SK-N-SH (cell line): ENCODE results near the gene WHRN. TPM values are rescaled to one million over a fixed set of nuclear protein-coding genes. Genes with fewer than 3 reads are reported as not detected.

Experiments
- CTCF ChIA-PET: fragments of 300-600, 350-600 bp; formaldehyde crosslinking; extraction: SDS; loops from one replicate; lab custom pipeline; 2021; lab: Yijun Ruan, JAX
- POLR2A ChIA-PET: fragments of 350-600 bp; sonication (Branson Sonifier 250); formaldehyde crosslinking; extraction: SDS; loops from one replicate; lab custom pipeline; 2020; ENCODE audit warnings: antibody characterized with exemption, inconsistent platforms; lab: Yijun Ruan, JAX
- DNase-seq: peaks from one replicate; pipeline ENCODE4 v3.0.0; 2012
- H2AFZ ChIP-seq: fragments of 200-600 bp; sonication (generic); 2 replicates; pipeline ENCODE4 v1.8.1; 2016; ENCODE audit warnings: antibody characterized with exemption, mild to moderate bottlenecking, low read depth
- H3F3A ChIP-seq: fragments of 200-600 bp; sonication (generic); replicated peaks from 2 replicates; pipeline ENCODE3; 2016; ENCODE audit warnings: antibody characterized with exemption, mild to moderate bottlenecking; ENCODE audit not compliant: insufficient read depth
- H3K27ac ChIP-seq, 2 experiments: fragments of 200-500 bp in 1 of 2; fragments of 200-600 bp in 1 of 2; sonication (Bioruptor generic) in 1 of 2; sonication (generic), shearing (Covaris generic) in 1 of 2; 2 replicates each; pipeline versions ENCODE4 v1.5.1 to v1.6.1; 2014 to 2016; ENCODE audit warnings: low read depth in 2 of 2, inconsistent platforms in 1 of 2, low read length in 1 of 2, mild to moderate bottlenecking in 1 of 2, mixed read lengths in 1 of 2
- H3K27me3 ChIP-seq: fragments of 200-600 bp; sonication (generic), shearing (Covaris generic); 2 replicates; pipeline ENCODE4 v1.6.1; 2016; ENCODE audit warnings: mixed run types; ENCODE audit not compliant: insufficient read depth
- H3K36me3 ChIP-seq, 2 experiments: fragments of 200-500 bp in 1 of 2; fragments of 200-600 bp in 1 of 2; sonication (Bioruptor generic) in 1 of 2; sonication (generic) in 1 of 2; replicated peaks in 1 of 2; 2 replicates each; pipeline versions ENCODE3 to v1.5.1; 2014 to 2016; ENCODE audit warnings: low read length in 1 of 2, mild to moderate bottlenecking in 1 of 2; ENCODE audit not compliant: insufficient read depth in 2 of 2, control insufficient read depth in 1 of 2
- H3K4me1 ChIP-seq, 2 experiments: fragments of 200-500 bp in 1 of 2; fragments of 200-600 bp in 1 of 2; sonication (Bioruptor generic) in 1 of 2; sonication (generic), shearing (Covaris generic) in 1 of 2; 2 replicates each; pipeline versions ENCODE4 v1.5.1 to v1.6.1; 2014 to 2016; ENCODE audit warnings: low read depth in 1 of 2, low read length in 1 of 2, mixed run types in 1 of 2; ENCODE audit not compliant: insufficient read depth in 2 of 2, control insufficient read depth in 1 of 2
- H3K4me2 ChIP-seq: fragments of 200-600 bp; sonication (generic), shearing (Covaris generic); 2 replicates; pipeline ENCODE4 v1.6.1; 2017; ENCODE audit warnings: mixed run types
- H3K4me3 ChIP-seq, 2 experiments: fragments of 200-500 bp in 1 of 2; fragments of 200-600 bp in 1 of 2; sonication (Bioruptor generic) in 1 of 2; sonication (generic), shearing (Covaris generic) in 1 of 2; 2 replicates each; pipeline versions ENCODE4 v1.5.1 to v1.8.1; 2014 to 2016; ENCODE audit warnings: low read depth in 2 of 2, inconsistent platforms in 1 of 2, low read length in 1 of 2, mild to moderate bottlenecking in 1 of 2, mixed read lengths in 1 of 2, moderate library complexity in 1 of 2
- H3K79me2 ChIP-seq: fragments of 200-600 bp; sonication (generic); 2 replicates; pipeline ENCODE4 v1.8.1; 2017; ENCODE audit warnings: mild to moderate bottlenecking; ENCODE audit not compliant: insufficient read depth
- H3K9ac ChIP-seq: fragments of 200-600 bp; sonication (generic); 2 replicates; pipeline ENCODE4 v1.6.1; 2017; ENCODE audit warnings: mixed run types
- H3K9me2 ChIP-seq: fragments of 200-600 bp; sonication (generic); 2 replicates; pipeline ENCODE4 v1.6.1; 2017; ENCODE audit warnings: mixed run types
- H3K9me3 ChIP-seq: fragments of 200-600 bp; sonication (generic); 2 replicates; pipeline ENCODE4 v1.6.1; 2017; ENCODE audit warnings: mixed run types, mild to moderate bottlenecking, moderate library complexity
- H4K20me1 ChIP-seq: fragments of 200-600 bp; sonication (generic); 2 replicates; pipeline ENCODE4 v1.6.1; 2017; ENCODE audit warnings: mild to moderate bottlenecking, mixed run types; ENCODE audit not compliant: insufficient read depth
- FOXJ3 ChIP-seq: sonication (generic); formaldehyde crosslinking; IDR thresholded peaks from 2 replicates; pipeline ENCODE4 v1.5.1; 2020; ENCODE audit warnings: mild to moderate bottlenecking, missing genetic modification reagents
- GABPA ChIP-seq: IDR thresholded peaks from 2 replicates; pipeline ENCODE4 v1.4.0; 2012; ENCODE audit warnings: low read depth, mild to moderate bottlenecking
- GATA2 ChIP-seq: sonication (generic); formaldehyde crosslinking; IDR thresholded peaks from 2 replicates; pipeline ENCODE4 v1.5.0; 2020; ENCODE audit warnings: mild to moderate bottlenecking, missing genetic modification reagents
- NRF1 ChIP-seq: IDR thresholded peaks from 2 replicates; pipeline ENCODE4 v1.6.1; 2012; ENCODE audit warnings: low read depth, mild to moderate bottlenecking, low read length
- TAF1 ChIP-seq: IDR thresholded peaks from 2 replicates; pipeline ENCODE4 v1.6.1; 2012; ENCODE audit warnings: low read depth, mild to moderate bottlenecking, low read length, moderate library complexity, borderline replicate concordance
- TCF12 ChIP-seq: IDR thresholded peaks from 2 replicates; pipeline ENCODE4 v1.4.0; 2012
- WGBS: methylation state at CpG from one replicate; pipeline ENCODE4 v1.1.6; 2017; ENCODE audit warnings: low lambda C conversion rate; 5-methylcytosine and 5-hydroxymethylcytosine counted together
- polyA plus RNA-seq, 3 experiments: library from polyadenylated mRNA; depleted of rRNA; stranded (reverse); fragments of >200 nt; gene quantifications; 2 replicates each; pipeline ENCODE4 v1.2.3, GENCODE V29; 2012
- TF ChIP-seq, protein P1 (sequence below): IDR thresholded peaks from 2 replicates; pipeline ENCODE4 v1.4.0; 2012; ENCODE audit warnings: low read depth, borderline replicate concordance
- TF ChIP-seq, protein P2 (sequence below): IDR thresholded peaks from 2 replicates; pipeline ENCODE4 v1.4.0; 2012; ENCODE audit warnings: low read depth
- TF ChIP-seq, protein P3 (sequence below): fragments of 150-350 bp; IDR thresholded peaks from 2 replicates; pipeline ENCODE4 v1.6.1; 2017; ENCODE audit warnings: antibody characterized with exemption, low read length, low read depth, borderline replicate concordance
- TF ChIP-seq, protein P4 (sequence below): IDR thresholded peaks from 2 replicates; pipeline ENCODE4; 2012
- TF ChIP-seq, protein P5 (sequence below): fragments of 150-350 bp; IDR thresholded peaks from 2 replicates; pipeline ENCODE4 v1.6.1; 2016; ENCODE audit warnings: mild to moderate bottlenecking, low read depth, low read length
- TF ChIP-seq, protein P6 (sequence below): fragments of 200-600 bp; sonication (generic); IDR thresholded peaks from 2 replicates; pipeline ENCODE4 v1.6.1; 2017; ENCODE audit warnings: antibody characterized with exemption, mild to moderate bottlenecking, moderate library complexity

WHRN gene
- polyA plus RNA-seq, 1 of the 3 experiments (the other 2 are of a cell fraction) = 4.6 TPM

DNA sequence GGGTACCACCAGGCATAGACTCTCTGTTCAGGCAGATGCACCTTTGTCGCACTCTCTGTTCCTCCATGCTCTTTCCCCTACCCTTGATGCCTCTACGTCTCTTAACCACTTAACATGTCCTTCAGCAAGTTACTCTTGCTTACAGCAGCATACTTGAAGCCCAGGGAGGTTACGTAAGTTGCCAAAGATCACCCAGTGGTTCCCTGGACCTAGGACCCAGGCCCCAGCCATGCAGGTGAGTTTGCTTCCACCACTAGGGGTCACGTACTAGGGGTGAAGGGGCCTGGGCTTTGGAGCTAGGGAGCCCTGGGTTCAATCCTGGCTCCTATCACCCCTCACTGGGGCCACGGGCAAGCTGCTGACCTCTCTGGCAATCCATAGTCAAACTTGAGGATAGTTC, 126.4 kb downstream of the WHRN start (continued):
- TF ChIP-seq, protein P1, sequence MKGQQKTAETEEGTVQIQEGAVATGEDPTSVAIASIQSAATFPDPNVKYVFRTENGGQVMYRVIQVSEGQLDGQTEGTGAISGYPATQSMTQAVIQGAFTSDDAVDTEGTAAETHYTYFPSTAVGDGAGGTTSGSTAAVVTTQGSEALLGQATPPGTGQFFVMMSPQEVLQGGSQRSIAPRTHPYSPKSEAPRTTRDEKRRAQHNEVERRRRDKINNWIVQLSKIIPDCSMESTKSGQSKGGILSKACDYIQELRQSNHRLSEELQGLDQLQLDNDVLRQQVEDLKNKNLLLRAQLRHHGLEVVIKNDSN = no peak
- TF ChIP-seq, protein P2, sequence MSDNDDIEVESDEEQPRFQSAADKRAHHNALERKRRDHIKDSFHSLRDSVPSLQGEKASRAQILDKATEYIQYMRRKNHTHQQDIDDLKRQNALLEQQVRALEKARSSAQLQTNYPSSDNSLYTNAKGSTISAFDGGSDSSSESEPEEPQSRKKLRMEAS = no peak
- TF ChIP-seq, protein P3, sequence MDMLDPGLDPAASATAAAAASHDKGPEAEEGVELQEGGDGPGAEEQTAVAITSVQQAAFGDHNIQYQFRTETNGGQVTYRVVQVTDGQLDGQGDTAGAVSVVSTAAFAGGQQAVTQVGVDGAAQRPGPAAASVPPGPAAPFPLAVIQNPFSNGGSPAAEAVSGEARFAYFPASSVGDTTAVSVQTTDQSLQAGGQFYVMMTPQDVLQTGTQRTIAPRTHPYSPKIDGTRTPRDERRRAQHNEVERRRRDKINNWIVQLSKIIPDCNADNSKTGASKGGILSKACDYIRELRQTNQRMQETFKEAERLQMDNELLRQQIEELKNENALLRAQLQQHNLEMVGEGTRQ = no peak
- TF ChIP-seq TCF12 (no peak), FOXJ3 (CRISPR knock-in tag) (no peak), NRF1 (no peak)
- TF ChIP-seq, protein P4, sequence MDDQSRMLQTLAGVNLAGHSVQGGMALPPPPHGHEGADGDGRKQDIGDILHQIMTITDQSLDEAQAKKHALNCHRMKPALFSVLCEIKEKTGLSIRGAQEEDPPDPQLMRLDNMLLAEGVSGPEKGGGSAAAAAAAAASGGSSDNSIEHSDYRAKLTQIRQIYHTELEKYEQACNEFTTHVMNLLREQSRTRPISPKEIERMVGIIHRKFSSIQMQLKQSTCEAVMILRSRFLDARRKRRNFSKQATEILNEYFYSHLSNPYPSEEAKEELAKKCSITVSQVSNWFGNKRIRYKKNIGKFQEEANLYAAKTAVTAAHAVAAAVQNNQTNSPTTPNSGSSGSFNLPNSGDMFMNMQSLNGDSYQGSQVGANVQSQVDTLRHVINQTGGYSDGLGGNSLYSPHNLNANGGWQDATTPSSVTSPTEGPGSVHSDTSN = no peak

DNA sequence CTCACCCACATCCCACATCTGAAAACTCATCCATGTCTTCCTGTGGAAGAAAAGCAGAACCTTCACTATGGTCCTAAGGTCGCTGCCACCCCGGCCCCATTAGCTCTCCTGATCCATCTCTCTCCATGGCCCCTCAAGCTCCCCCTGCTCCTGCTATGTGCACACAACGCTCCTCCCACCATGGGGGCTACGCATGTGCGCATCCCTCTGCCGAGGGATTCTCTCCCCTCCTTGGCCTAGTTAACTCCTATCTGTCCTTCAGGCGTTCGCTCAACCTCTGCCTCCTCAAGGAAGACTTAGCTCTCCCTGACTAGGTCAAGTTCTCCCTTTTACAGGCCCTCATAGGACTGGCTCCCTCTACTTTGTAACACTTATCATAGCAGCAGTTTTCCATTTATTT, 127.3 kb downstream of the WHRN start:
- Histone ChIP-seq H3K4me2 (no peak overlapping the region), H4K20me1 (no peaks in the 10 kb centered on the region), H3K27me3 (no peaks in the 10 kb centered on the region), H3K36me3 (no peaks in the 10 kb centered on the region), H3K9me2 (no peaks in the 10 kb centered on the region), H3K4me1 (no peaks in the 10 kb centered on the region), H2AFZ (no peak overlapping the region), H3K4me3 (no peak overlapping the region), H3K79me2 (no peaks in the 10 kb centered on the region), H3K27ac (no peak overlapping the region), H3K9ac (no peak overlapping the region), H3K9me3 (no peaks in the 10 kb centered on the region), H3F3A (no peaks in the 10 kb centered on the region)
- no peak for DNase-seq
- TF ChIP-seq, protein P5, sequence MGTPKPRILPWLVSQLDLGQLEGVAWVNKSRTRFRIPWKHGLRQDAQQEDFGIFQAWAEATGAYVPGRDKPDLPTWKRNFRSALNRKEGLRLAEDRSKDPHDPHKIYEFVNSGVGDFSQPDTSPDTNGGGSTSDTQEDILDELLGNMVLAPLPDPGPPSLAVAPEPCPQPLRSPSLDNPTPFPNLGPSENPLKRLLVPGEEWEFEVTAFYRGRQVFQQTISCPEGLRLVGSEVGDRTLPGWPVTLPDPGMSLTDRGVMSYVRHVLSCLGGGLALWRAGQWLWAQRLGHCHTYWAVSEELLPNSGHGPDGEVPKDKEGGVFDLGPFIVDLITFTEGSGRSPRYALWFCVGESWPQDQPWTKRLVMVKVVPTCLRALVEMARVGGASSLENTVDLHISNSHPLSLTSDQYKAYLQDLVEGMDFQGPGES = no peak
- TF ChIP-seq NRF1 (no peak), TAF1 (no peak), GABPA (no peak), GATA2 (CRISPR knock-in tag) (no peak)
- TF ChIP-seq, protein P2 = no peak
- TF ChIP-seq, protein P6, sequence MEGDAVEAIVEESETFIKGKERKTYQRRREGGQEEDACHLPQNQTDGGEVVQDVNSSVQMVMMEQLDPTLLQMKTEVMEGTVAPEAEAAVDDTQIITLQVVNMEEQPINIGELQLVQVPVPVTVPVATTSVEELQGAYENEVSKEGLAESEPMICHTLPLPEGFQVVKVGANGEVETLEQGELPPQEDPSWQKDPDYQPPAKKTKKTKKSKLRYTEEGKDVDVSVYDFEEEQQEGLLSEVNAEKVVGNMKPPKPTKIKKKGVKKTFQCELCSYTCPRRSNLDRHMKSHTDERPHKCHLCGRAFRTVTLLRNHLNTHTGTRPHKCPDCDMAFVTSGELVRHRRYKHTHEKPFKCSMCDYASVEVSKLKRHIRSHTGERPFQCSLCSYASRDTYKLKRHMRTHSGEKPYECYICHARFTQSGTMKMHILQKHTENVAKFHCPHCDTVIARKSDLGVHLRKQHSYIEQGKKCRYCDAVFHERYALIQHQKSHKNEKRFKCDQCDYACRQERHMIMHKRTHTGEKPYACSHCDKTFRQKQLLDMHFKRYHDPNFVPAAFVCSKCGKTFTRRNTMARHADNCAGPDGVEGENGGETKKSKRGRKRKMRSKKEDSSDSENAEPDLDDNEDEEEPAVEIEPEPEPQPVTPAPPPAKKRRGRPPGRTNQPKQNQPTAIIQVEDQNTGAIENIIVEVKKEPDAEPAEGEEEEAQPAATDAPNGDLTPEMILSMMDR = no peak
- WGBS = 94% methylated on average over 8 of the region's 8 CpGs
- ChIA-PET POLR2A (no interaction called here), CTCF (no interaction called here)
